ENCODE measurements around the gene RAB33A.

RAB33A gene

DNA sequence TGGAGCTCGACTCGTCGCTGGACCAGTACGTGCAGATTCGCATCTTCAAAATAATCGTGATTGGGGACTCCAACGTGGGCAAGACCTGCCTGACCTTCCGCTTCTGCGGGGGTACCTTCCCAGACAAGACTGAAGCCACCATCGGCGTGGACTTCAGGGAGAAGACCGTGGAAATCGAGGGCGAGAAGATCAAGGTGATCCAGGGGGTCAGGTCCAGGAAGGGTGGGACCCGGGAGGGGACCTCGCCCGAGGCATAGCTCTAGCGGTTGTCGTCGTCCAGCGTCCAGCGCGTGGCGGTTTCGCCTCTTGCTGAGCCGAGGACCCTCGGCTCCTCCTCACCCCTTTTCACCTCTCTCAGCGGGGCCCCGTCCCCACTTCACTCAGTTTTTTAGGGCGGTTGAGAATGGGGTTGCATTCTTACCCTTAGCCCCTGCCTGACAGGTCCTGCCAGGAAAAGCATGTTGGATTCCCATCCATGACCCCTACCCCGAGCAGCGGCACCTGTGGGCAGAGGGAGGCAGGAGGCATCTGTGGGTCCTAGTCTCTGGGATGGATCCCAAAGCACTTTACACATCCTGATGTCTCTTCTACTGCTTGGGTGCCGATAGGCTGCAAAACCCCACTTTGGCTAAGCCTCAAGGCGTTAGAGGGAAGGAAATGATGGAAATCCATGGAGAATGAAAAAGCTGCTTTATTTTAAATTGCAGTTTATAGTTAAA is 524 bp downstream of the RAB33A start:
- in situ Hi-C loops (cut with MboI; ENCODE audit: low sequenced_read_pairs) = no loop called here

DNA sequence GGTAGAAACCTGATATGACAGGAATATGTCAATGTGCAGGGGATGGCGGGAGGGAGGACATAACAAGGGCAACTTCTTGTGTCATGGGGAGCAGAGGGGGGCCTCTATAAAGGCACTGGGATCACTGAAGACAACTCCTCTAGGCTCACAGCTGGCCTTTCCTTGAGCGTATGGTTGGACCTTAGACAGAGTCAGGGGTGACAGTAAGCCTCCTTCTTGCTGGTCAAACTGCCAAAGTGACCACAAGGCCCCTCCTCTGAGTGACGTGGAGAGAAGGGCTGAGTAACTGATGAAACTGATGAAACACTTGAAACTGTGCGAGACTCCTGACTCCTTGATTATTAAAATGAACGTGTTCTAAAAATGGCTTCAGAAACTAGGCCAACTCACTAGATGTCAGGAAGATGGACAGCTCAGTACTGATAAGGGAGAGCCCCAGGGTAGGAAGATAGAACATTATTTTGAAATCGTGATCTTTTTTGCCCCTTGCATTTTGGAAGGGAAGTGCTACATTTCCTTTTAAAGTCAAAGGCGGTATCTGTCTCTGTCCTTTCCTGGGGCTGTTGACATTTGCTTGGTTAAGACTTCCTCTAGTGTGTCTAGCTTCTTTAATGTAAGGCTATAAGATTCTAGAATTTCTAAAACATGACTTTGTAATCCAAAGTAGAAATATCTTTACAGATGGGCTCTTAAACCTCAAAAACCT is 1.6 kb downstream of the RAB33A start:
- in situ Hi-C loops (cut with MboI; ENCODE audit: low sequenced_read_pairs) = no loop called here

DNA sequence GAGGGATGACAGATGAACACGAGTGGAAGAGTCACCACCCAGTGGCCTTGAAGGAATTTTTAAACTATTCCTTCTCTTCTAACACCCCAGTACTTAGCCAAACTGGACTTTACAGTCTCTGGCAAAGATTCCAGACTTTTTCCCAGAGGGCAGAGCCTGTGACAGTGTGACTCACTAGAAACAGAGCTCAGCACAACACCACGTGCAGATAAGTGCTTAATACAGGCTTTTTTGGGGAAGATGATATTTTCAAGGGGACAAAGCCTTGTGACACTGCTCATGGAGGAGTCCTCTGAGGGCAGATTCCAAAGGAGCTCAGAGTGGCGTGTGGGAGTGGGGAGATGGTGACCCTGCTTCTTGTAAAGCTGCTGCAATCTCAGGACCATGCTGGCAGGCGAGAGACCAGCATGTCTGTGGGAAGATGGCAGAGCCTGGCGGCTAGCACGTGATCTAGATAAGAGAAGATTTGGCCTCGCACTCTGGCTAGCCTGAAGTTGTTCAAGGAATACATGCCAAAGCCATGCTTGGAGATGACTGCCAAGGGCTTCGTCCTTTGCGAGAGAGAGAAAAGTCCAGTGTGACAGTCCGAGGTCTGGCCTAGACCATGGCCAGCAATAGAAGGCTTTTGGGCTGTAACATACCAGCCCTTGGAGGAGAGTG is 2.4 kb downstream of the RAB33A start:
- in situ Hi-C loops (cut with MboI; ENCODE audit: low sequenced_read_pairs) = no loop called here

DNA sequence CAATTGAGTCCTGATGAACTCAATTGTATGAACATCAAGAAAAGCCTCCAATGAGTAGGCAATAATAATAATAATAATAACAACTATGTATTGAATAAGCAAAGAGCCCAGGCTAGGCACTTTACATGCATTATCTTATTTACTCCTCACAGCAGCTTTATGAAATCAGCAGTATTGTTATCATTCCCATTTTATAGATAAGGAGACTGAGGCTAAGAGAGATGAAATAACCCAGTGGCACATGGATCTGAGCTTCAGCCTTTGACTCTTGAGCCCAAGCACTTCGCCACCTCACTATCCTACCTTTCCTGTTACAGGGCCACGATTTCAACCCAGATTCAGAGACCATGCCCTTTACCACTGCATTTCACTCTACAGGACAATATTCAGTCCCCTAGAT is 3.2 kb downstream of the RAB33A start:
- in situ Hi-C loops (cut with MboI; ENCODE audit: low sequenced_read_pairs) = no loop called here

DNA sequence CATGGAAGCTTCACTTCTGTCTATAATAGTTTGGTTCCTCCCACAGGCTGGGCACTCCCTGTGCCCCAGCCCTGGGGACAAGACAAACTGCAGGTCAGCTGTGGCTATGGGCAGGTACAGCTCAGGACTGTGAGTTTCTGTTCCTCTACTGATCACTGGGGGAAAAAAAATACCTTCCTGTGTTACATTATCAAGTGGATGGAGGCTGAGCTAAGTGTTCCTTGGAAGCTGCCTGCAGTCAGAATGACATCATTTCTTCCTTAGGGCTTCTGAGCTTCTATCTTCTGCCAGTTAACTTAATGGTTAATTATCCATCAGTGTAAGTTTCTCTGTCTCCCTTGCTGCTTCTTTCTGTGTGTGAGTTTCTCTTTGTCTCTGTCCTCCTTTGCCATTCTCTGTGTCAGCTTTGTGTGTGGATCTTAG is 4.6 kb downstream of the RAB33A start:
- in situ Hi-C loops (cut with MboI; ENCODE audit: low sequenced_read_pairs) = no loop called here

DNA sequence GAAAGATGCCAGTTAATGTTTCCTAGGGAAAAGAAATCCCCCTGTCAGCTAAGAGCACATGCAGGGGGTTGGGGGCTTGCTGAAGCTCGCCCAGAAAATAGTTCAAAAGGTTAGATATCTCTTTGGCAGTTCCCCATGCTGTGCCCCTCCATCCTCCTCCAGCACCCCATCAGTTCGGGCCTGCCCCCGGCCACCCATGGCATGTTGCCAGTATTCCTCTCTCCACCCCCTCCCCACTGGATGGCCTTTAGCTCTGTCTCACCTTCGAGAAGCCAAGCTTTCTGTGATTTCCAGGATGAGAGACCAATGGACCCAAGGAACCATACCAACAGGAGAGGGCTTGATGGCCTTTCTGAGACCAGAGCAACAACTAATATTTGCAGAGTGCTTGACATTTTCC is 5.2 kb downstream of the RAB33A start:
- in situ Hi-C loops (cut with MboI; ENCODE audit: low sequenced_read_pairs) = no loop called here

DNA sequence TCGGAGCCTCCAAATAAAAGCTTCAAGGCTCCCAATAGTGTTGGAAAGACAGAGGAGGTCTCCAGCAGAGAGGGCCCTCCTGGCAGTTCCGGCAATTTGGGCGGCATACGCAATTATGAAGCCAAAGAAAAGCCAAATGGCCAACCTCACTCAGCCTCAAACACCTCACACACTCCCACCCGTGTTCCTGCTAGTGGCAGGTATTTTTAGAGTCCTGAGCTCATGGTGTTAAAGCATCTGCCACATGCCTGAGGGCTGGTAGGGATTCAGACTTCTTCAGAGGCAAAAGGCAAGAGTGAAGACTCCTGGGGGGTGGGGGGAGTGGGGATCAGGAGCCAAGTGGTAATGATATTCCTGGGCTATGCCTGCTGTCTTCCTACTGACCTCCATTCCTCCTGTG is 7.4 kb downstream of the RAB33A start:
- in situ Hi-C loops (cut with MboI; ENCODE audit: low sequenced_read_pairs) = no loop called here

DNA sequence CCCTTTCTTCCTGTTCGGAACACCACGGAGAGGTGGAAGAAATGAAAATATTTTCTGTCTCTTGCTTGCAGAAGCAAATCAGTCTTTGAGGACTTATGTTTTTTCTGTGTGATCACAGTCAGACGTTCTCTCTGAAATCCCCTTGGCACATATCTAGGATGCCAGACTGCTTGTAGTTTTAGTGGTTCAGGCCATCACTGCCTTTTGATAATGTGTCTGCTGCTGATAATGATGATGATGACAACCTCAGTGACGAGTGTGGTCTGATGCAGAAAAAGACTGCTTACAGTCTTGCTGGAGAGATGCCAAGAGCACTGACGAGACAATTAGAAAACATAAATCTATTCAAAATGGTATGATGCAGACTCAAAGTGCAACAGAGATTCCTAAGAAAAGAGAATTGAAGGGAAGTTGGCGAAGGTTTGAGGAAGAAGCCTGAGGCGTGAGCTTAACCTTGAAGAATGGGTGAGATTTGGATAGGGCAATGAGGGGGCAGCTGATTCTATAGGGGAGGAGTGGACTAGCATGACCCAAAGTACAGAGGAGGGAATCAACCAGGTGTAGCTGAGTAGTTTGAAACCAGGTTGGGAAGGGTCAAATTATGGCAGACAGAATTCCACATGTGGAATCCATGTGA is 7.9 kb downstream of the RAB33A start:
- in situ Hi-C loops (cut with MboI; ENCODE audit: low sequenced_read_pairs) = no loop called here

DNA sequence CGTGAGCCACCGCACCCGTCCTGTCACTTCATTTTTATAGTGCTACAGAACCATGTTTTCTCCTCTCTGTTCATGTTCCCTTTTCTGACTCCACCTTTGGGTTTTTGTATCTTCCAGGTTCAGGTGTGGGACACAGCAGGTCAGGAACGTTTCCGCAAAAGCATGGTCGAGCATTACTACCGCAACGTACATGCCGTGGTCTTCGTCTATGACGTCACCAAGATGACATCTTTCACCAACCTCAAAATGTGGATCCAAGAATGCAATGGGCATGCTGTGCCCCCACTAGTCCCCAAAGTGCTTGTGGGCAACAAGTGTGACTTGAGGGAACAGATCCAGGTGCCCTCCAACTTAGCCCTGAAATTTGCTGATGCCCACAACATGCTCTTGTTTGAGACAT is 12.4 kb downstream of the RAB33A start:
- in situ Hi-C loops (cut with MboI; ENCODE audit: low sequenced_read_pairs) = no loop called here

DNA sequence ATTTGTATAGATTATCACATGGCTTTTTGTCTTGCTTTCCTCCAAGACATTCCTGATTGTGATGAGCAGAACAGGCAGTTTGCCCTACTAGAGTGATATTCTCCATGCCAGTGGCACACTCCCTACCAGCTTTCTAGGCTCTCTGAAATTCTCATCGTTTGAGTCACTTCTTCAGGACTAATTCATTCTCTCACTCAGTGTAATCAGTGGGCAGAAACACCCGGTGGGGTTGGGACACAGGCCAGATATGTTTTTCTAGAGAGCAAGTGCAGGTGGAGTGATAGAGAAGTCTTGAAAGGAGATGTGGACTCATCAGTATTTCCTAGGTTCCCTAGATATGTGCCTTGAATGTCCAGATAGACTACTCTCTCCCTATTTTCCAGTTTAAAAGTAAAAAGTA is 13.1 kb downstream of the RAB33A start:
- in situ Hi-C loops (cut with MboI; ENCODE audit: low sequenced_read_pairs) = no loop called here

DNA sequence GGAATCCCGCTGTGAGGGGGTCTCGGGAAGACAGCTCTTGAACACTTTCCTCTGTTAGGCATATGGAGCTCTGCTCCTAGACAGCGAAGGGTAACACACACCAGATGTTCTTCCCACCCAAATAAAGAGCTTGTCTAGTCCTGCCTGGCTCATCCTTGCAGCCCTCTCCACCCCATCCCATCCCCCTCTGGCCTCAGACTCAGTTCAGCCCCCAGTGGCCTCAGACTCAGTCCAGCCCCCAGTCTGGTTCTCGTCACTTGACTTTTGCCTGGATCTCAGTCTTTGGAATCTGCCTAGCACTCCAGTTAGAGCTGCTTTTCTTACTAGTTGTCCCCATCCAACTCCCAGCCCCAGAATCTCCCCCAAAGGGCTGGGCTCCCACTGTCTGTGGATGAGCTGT is 14.9 kb downstream of the RAB33A start:
- in situ Hi-C loops (cut with MboI; ENCODE audit: low sequenced_read_pairs) = no loop called here

DNA sequence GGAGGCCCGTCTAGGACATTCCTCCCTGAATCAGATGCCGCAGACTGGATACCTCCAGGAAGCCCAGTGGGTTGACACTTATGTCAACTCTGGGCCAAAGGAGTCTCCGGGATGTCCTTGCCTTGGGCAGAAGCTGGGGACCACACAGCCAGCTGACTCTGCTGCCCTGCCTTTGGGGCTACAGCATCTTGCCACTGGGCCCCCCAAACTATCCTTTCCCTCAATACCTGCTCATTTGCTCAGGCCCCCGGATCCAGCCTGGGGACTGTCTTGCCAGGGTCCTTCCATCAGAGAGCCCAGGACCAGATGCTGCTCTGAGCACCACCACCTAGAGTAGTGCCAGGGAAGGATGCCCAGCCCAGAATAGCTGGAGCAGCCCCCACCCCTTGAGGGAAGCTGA is 19.0 kb downstream of the RAB33A start:
- in situ Hi-C loops (cut with MboI; ENCODE audit: low sequenced_read_pairs) = no loop called here

DNA sequence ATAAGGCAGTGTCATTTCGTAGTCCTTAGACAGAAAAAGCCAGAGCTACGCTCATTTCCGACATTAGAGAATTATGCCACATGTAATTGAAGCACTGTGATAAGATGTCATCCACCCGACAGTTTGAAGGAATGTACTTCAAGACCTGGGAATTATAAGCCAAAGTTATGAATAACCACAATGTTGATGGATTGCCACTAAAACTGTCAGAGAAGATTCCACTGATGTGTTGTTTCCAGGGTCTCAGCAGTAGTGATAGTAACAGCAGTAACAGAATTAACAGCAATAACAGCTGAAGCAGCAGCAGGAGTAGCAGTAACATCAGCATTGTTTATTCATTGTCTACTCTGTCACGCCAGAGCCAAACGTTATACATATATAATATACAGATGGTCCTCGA is 24.7 kb downstream of the RAB33A start:
- in situ Hi-C loops (cut with MboI; ENCODE audit: low sequenced_read_pairs) = no loop called here

DNA sequence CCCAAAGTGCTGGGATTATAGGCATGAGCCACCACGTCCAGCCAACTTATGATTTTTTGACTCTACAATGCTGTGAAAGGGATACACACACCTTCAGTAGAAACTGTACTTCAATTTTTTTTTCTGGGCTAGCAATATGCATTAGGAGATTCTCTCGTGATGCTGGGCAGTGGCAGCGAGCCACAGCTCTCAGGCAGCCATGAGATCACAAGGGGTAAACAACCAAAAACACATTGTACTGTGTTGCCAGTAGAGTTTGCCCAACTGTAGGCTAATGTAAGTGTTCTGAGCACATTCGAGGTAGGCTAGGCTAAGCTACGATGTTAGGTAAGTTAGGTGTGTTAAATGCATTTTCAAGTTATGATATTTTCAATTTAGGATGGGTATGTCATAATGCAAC is 25.7 kb downstream of the RAB33A start:
- in situ Hi-C loops (cut with MboI; ENCODE audit: low sequenced_read_pairs) = no loop called here

DNA sequence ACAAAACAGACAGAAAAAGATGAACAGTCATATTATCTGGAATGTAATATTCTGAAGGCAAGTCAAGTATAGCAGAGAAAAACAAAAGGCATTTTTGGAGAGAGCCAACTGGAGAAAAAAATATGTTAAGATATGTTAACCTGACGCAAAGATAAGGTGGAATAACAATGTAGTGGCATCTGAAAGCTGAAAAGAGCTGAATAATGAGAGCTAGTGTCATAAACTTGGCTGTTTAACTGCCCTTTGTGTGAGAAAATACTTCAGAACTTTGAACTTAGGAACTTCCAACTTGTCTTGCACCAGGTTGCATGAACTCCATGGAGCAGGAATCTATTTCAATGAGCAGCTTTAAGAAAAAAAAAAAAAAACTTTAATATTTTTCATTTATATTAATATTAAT is 32.9 kb downstream of the RAB33A start:
- in situ Hi-C loops (cut with MboI; ENCODE audit: low sequenced_read_pairs) = no loop called here

DNA sequence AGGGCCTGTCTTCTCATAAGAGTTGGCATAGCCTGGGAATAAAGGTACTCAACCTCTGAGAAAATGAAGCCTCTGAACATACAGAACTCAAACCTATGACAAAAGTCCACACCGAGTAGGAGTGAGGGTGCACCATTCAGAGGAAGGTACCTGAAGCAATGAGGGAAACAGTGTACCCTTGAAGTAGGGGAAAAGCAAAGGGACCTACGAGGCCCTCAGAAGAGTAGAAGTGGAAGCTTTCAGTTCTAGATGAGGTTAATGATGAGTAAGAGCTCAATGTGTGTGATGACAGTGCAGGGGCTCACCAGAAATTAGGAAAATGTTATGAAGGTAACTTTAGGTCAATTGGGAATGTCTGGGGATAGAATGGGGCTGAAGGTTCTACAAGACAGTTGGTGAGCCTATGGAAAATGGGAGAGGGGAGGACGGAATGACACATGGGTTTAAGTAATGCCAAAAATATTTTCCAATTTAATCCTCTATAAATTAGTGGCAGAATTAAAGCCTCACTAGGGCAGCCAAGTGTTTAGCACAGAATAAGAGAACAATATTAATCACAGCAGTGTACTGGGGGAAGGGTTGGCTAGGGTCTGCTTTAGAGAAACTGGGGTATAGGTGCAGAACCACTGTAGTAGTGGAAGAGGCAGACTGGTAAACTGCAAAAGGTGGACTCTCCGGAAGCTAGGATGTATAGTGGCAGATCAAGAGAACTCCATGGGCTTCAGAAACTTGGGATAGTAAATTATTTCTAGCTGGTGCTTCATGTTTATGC is 39.8 kb downstream of the RAB33A start:
- in situ Hi-C loops (cut with MboI; ENCODE audit: low sequenced_read_pairs) = no loop called here

DNA sequence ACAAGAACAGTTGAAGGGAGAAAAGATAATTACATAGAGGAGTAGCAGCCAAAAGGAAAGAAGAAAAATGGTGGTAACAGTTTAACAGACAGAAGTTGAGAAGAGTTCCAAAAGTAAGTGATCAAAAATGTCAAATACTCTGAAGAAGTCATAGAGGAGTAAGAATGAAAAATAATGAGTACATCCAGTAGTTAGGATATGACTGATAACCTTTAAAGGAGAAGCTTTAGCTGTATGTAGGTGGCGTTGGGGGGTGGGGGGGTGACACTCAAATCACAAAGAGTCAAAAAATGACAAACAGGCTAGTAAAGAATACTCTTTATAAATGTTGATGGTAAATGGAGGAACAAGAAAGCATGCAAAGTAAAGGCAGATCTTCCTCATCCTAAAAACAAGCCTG is 40.6 kb downstream of the RAB33A start:
- in situ Hi-C loops (cut with MboI; ENCODE audit: low sequenced_read_pairs) = no loop called here

DNA sequence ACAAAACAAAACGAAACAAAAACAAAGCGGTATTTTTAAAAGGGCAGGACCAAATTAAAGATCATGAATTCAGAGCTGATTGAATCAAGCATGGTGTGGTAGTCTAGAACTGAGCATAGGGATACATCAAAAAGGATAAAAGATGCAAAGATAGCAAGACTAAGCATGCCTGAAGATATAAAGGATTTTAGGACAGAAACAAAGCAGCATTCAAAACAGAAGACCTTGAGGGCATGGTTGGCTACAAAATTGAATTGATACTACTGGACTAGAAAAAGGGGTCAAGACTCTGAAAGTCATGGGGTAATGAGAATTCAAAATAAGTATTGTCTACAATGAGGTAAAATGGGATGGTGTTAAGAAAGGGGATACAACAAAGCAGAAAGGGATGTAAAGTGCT is 41.6 kb downstream of the RAB33A start:
- in situ Hi-C loops (cut with MboI; ENCODE audit: low sequenced_read_pairs) = no loop called here

DNA sequence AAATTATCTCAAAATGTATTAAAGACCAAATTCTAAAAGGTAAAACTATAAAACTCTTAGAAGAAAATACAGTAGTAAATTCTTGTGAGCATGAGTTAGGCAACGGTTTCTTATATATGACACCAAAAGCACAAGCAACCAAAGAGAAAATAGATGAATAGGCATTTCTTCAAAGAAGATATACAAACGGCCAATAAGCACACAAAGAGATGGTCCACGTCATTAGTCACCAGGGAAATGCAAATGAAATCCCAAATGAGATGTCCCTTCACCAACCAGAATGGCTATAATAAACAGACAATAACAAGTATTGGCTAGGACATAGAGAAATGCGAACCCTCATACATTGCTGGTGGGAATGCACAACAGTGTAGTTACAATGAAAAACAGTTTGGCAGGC is 44.6 kb downstream of the RAB33A start:
- in situ Hi-C loops (cut with MboI; ENCODE audit: low sequenced_read_pairs) = no loop called here

DNA sequence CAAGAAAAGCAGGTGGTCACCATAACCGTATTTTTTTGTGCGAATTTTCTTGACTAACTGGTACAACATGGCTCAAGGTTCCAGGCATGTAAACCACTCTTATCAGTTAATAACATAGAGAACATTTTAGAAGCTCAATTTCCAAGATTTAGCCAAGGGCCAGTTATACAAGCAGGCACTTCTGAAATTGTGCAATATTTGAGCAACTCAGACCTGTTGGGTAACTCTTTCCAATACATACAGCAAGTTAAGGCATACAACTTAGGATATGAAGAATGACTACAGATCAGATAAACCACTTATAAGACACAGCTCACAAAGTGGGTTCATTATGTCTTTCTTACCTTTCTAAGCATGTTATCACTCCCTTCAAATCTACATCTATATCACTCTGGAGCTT is 53.0 kb downstream of the RAB33A start:
- in situ Hi-C loops (cut with MboI; ENCODE audit: low sequenced_read_pairs) = no loop called here

DNA sequence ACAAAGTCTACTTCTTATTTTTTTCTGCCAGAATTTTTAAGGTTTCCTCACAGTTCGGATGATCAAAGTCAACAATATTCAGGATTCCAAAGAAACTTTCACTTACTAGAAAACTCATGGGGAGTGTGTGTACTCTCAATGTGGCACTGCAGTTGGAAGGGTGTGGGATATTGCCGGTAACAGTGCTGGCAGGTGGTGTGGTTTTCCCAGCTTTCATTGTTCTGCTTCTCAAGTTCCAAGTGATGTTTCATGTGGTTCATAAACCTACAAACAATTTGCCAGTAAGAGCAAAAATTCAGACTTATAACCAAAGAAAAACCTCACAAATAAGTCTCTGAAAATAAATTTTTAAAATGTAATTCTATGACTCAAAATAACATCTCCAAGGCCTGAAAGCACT is 57.1 kb downstream of the RAB33A start:
- in situ Hi-C loops (cut with MboI; ENCODE audit: low sequenced_read_pairs) = no loop called here
